Measurements from ENCODE around the gene WFDC10A.
"Not testable (repeated sequence)": the region's sequence is repeated elsewhere in the genome, so short reads cannot be mapped to it uniquely, and the experiment has no call there.

Gene WFDC10A

GRCh38 chr20:45629496-45630100 lies at the start of gene WFDC10A:
Gene WFDC10A, plus strand, starts transcription at chr20:45629739. Its CDS starts 75 bp downstream, at chr20:45629814.
- no peak for DNase-seq (ENCODE audit: low read depth)

DNA sequence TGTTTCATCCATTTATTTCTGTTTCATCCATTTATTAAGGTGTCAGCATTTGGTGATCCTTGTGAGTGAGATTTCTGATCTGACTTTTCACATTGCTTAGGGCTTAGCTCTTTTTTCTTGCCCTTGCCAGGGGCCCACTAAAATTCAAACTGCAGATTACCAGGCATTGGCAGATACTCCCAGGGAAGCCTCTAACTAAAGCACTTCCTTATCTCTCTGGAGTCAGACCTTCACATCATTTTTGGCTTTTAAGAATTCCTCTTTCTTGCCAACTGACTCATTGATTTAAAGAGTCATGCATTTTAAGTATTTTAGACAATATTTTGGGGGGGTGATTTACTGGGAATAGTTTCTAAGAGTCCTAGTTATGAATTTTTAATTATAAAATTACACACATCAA lies 47.8 kb upstream of the WFDC10A start:
- DNase-seq (ENCODE audit: low read depth): no peak

DNA sequence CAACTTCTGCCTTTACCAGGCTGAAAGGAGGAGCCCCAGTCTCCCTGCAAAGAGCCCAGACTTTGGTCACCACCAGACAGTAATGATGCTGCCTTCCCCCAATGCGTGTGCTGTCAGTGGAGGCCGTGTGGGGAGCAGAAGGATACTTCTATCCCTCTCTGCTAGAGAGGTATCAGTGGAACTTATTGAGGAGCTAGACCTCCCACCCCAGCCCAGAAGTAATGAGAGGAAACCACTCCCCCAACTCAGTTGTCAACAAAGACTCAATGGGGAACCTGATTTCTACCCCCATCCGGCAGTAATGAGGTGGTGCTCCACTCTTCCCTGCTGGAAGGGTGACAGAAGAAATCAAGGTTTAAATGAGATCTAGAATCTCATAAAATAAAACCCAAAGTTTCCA lies 46.0 kb upstream of the WFDC10A start:
- DNase-seq (ENCODE audit: low read depth): no peak

- DNase-seq (ENCODE audit: low read depth): not testable (repeated sequence)
Measured at GRCh38 chr20:45584294-45584693, 45.2 kb upstream of the WFDC10A start.

DNA sequence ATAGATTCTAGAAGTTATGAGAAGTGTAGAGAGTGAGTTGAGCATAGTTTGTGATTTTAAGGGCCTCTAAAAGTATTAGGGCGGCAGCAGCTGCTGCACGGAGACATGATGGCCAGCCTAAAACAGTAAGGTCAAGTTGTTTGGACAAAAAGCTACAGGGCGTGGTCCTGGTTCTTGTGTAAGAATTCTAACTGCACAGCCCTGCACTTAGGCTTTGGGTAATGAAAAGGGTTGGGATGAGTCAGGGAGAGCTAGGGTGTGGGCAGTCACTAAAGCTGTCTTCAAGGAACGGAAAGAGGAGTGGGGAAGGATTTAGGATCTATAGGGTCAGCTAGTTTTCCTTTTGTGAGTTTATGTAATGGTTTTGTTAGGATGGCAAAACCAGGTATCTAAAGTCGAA lies 43.6 kb upstream of the WFDC10A start:
- DNase-seq (ENCODE audit: low read depth): not testable (repeated sequence)

- no peak for DNase-seq (ENCODE audit: low read depth)
Measured at GRCh38 chr20:45588800-45589199, 40.7 kb upstream of the WFDC10A start.

- no peak for DNase-seq (ENCODE audit: low read depth)
Measured at GRCh38 chr20:45589725-45590124, 39.8 kb upstream of the WFDC10A start.

- no peak for DNase-seq (ENCODE audit: low read depth)
Measured at GRCh38 chr20:45592574-45593189, 36.9 kb upstream of the WFDC10A start.

GRCh38 chr20:45593498-45593897 lies 36.0 kb upstream of the WFDC10A start:
- no peak for DNase-seq (ENCODE audit: low read depth)

GRCh38 chr20:45595235-45595634 lies 34.3 kb upstream of the WFDC10A start:
- DNase-seq (ENCODE audit: low read depth): no peak

- DNase-seq (ENCODE audit: low read depth): no peak
Measured at GRCh38 chr20:45607810-45608209, 21.7 kb upstream of the WFDC10A start.

DNA sequence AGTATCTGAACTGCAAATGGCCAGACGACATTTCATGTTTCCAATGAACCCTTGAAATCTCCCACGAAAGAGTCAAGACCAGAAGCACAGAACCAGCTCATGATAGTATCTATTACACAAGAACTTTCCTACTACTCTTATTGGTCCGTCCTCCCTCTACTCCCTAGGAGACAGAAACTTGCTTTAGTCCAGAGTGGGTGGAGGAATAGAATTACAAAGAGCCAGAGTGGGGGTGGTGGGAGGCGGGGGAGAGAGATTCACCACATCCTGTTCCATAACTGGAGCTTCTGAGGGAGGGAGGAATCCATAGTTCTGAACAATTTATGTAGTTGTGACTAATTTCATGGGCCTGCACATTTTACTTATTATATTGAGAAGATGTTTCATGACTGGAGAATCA lies 18.5 kb upstream of the WFDC10A start:
- DNase-seq (ENCODE audit: low read depth): no peak

- no peak for DNase-seq (ENCODE audit: low read depth)
Measured at GRCh38 chr20:45612314-45612713, 17.2 kb upstream of the WFDC10A start.

DNA sequence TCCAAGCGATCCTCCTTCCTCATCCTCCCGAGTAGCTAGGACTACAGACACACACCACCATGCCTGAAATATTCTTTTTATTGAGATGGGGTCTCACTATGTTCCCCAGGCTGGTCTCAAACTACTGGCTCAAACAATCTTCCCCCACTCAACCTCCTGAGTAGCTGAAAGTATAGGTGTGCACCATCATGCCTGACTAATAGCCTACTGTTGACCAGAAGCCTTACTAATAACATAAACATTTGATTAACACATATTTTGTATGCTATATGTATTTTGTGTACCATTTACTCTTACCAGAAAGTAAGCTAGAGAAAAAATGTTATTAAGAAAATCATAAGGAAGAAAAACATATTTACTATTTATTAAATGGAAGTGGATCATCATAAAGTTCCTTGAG lies 11.9 kb upstream of the WFDC10A start:
- DNase-seq (ENCODE audit: low read depth): no peak

DNA sequence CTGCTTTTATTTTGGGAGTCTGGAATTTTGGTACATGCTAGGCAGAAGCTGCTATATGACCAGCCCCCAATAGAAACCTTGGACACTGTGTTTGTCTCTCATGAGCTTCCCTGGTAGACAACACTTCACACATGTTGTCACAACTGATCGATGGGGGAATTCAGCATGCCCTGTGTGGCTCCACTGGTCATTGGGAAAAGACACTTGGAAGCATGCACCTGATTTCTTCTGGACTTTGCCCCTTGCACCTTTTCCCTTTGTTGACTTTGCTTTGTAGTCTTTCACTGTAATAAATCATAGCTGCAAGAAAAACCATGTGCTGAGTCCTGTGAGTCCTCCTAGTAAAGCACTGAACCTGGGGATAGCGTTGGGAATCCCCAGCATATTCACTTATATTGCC lies 7.9 kb upstream of the WFDC10A start:
- no peak for DNase-seq (ENCODE audit: low read depth)

GRCh38 chr20:45626540-45626939 lies 3.0 kb upstream of the WFDC10A start:
- no peak for DNase-seq (ENCODE audit: low read depth)

DNA sequence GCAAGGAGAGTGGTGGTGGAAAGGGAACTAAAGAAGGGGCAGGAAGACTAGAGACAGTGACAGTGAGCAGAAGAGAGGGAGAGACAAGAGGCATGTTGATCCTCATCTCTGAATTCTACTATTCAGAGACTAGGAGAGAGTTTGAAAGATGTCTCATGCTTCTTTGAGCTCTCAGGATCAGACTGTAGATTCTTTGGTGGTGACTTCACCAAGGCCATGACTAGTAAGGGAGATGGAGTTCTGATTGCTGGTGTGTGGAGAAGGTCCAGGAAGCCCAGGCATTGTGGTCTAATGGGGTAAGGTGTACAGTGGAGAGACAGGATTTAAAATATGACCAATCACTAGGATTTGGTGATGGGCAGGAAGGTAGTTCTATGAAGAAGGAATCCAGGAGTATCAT lies 832 bp downstream of the WFDC10A start:
- DNase-seq (ENCODE audit: low read depth): no peak

DNA sequence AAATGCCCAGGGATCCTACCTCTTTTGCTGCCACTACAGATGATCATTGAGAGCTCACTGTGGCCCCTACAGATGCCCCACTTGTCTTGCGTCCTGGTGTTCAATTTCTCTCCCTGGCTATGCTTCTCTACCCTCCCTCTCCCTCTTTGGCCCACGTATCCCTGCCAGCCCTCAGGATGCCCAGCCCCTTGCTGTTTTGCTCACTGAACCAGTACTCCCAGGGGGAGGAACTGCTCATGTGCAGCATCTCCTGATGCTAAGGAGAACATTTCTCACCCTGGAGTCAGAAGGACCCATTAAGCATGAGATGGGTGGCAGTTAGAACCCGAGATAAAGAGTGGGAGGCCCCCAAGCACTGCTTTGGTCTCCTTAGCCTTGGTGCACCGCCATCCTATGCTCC lies 1.6 kb downstream of the WFDC10A start, which contains the start of gene WFDC9:
TSS of gene WFDC9 (minus strand) at position 101 of the 400 bp plus-strand sequence. CDS start 21,103 bp downstream, outside the sequence.
- DNase-seq (ENCODE audit: low read depth): no peak

DNA sequence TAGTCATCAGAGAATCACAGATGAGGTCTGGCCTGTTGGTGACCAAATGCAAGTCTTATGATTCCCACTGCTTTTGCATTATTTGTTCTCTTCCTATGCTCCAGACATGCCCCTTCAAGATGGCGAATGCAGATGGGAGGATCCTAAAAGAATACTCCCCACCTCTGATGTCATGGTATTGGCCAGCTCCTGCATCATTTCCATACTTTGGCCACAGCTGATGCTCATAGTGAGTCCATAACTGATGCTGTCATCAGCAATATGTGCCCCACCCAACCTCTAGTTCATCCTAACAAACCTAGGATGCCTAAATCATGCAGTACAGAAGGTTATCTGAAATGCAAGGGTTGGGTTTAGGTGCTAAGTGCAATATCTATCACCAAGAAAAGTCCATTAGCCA lies 7.0 kb downstream of the WFDC10A start:
- no peak for DNase-seq (ENCODE audit: low read depth)

GRCh38 chr20:45639687-45640086 lies 10.1 kb downstream of the WFDC10A start:
- no peak for DNase-seq (ENCODE audit: low read depth)

DNA sequence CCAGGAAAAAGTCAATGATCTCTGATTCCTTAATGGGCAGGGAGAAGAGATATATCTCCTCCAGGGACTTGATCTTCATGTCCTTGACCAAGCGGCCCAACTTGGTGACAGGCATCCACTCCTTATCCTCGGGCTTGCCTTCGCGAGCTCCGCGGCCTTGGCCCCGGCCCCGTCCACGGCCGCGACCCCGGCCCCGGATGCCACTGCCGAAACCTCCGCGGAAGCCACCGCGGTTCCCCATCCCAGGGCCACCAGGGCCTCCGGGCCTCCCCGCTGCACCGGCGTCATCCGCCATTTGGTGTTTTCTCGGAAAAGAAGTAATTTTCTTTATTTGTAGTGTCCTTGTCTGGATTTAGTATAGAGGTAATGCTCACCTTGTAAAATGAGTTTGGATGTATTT lies 11.5 kb downstream of the WFDC10A start:
- not testable (repeated sequence) for DNase-seq (ENCODE audit: low read depth)

GRCh38 chr20:45645869-45646268 lies 16.3 kb downstream of the WFDC10A start:
- not testable (repeated sequence) for DNase-seq (ENCODE audit: low read depth)

DNA sequence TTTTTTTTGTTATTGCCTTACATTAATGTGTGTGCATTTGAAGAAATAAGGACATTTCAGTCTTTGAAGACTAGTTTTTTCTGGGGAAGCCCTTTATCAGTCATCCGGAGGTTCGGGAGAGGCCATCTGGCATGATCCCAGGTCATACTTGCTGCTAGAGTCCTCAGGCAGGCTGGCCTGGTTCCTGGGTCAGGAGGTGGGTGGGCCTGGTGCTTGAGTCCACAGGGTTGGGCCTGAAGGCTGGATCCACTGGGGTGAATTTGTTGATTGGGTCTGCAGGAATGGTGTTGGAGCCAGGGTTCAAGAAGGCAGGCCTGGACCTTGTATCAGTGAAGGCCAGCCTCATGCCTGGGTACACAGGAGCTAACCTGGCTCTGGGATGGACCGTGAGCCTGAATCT lies 17.3 kb downstream of the WFDC10A start:
- no peak for DNase-seq (ENCODE audit: low read depth)

DNA sequence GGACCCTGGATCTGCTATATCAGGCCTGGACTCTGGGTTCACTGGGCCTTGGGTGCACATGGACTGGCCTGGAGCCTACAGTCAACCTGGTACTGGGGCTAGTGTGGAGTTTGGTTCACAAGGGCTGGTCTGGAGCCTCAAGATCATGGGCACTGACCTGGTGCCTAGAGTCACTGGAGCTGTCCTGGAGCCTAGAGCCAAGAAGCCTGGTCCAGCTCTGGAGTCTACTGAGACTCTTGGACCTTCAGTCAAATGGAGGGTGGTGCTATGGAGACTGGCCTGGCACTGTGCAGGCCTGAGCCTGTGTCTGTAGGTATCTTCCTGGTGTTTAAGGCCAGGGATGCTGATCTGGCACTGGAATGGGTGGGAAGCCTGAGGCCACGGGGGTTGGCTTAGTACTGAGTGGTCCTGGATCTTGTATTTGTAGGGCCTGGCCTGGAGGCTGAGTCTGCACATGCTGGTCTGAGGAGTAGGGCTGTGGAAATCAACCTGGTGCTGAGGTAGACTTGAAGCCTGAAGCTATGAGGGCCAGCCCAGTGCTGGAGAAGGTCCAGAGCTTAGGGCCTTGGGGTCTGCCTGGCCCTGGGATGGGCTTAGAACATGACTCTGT lies 18.0 kb downstream of the WFDC10A start:
- DNase-seq (ENCODE audit: low read depth): no peak
